Ishikawa (cell line): ENCODE results near the gene FOS.

Experiments
- CEBPB ChIP-seq: IDR thresholded peaks from 2 replicates; pipeline ENCODE4 v1.6.1; 2012
- MAX ChIP-seq: IDR thresholded peaks from 2 replicates; pipeline ENCODE4 v1.6.1; 2012
- TF ChIP-seq, protein P1 (sequence below): IDR thresholded peaks from 2 replicates; pipeline ENCODE4 v1.6.1; 2012

DNA sequence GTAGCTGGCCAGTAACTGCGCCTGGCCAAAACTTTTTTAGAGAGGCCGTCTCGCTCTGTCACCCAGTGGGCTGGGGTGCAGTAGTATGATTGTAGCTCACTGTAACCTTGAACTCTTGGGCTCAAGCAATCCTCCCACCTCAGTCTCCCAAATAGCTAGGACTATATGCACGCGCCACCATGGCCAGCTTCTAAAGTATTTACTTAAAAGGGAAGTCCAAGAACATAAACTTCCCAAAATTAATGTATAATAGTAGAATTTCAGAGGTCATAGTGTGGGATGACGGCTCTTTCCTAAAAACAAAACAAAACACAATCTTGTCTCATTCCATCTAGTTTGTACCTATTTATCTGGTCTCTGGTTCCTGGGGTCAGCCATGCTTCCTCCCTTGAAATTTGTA lies 42.2 kb upstream of the FOS start:
- TF ChIP-seq CEBPB = no peak
- TF ChIP-seq, protein P1, sequence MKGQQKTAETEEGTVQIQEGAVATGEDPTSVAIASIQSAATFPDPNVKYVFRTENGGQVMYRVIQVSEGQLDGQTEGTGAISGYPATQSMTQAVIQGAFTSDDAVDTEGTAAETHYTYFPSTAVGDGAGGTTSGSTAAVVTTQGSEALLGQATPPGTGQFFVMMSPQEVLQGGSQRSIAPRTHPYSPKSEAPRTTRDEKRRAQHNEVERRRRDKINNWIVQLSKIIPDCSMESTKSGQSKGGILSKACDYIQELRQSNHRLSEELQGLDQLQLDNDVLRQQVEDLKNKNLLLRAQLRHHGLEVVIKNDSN = no peak
- TF ChIP-seq MAX = no peak
